SU-DHL-6 (cell line): ENCODE data around the gene LIPH.

ENCODE experiments used
- EZH2phosphoT487 ChIP-seq: fragments of 200-600 bp; sonication (generic), shearing (Covaris generic); conservative IDR thresholded peaks from 2 replicates; pipeline ENCODE4 v1.6.1; 2018; ENCODE audit warnings: mild to moderate bottlenecking, antibody characterized with exemption, low read length, moderate library complexity, mixed read lengths
- TF ChIP-seq, protein P1 (sequence below): fragments of 200-600 bp; sonication (generic); IDR thresholded peaks from one replicate; pipeline ENCODE4 v1.5.1; 2017; ENCODE audit warnings: antibody characterized with exemption, mild to moderate bottlenecking, low read length, moderate library complexity; ENCODE audit not compliant: insufficient read depth, poor library complexity, severe bottlenecking

DNA sequence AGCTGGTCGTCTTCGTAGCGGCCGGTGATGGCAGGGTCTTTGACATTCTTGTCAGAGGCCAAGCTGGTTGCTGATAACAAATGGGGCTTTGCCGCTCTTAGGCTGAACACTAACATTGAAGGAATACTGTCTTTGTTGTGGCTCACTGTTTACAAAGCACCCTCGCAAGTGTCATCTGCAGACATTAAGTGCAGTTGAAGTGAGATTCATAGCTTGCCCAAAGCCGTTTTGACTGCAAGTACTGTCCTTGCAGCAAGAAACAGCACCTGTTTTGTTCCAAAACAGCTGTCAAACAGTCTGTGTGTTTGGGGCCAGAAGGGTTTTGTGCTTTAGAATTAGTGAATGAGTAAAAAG is 34.3 kb upstream of the LIPH start:
- TF ChIP-seq, protein P1, sequence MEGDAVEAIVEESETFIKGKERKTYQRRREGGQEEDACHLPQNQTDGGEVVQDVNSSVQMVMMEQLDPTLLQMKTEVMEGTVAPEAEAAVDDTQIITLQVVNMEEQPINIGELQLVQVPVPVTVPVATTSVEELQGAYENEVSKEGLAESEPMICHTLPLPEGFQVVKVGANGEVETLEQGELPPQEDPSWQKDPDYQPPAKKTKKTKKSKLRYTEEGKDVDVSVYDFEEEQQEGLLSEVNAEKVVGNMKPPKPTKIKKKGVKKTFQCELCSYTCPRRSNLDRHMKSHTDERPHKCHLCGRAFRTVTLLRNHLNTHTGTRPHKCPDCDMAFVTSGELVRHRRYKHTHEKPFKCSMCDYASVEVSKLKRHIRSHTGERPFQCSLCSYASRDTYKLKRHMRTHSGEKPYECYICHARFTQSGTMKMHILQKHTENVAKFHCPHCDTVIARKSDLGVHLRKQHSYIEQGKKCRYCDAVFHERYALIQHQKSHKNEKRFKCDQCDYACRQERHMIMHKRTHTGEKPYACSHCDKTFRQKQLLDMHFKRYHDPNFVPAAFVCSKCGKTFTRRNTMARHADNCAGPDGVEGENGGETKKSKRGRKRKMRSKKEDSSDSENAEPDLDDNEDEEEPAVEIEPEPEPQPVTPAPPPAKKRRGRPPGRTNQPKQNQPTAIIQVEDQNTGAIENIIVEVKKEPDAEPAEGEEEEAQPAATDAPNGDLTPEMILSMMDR, result no peak
- TF ChIP-seq EZH2phosphoT487, result no peak
